ENCODE measurements around the gene SIGLEC12. TPM values are rescaled to one million over a fixed set of nuclear protein-coding genes. Genes with fewer than 3 reads are reported as not detected.

The SIGLEC12 gene
- total RNA-seq, 1 experiment from 2014 or later: not detected

DNA sequence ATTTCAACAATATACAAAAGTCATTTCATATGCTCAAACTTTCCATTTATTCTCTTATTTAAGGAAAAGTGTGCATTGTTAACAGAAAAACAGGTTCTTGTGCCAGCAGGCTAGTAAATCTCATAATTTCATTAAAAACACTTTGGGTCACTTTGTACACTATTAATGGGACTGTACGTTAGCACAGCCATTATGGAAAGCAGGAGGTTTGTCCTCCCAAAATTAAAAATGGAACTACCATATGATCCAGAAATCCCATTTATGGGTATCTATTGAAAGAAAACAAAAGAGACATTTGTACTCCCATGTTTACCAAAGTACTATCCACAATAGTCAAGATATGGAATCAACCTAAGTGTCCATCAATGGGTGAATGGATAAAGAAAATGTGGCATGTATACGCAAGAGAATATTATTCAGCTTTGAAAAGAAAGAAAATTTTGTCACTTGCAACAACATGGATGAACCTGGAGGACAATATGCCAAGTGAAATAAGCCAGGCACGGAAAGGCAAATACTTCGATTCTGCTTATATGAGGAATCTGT is 38.3 kb upstream of the SIGLEC12 start:
- no peak for DNase-seq (ENCODE audit: low read depth in 1 of 2, low spot score in 2 of 2)
- Histone ChIP-seq H3K4me1 (replicated peaks) (no peaks in the 10 kb centered on the region), H3K36me3 (no peaks in the 10 kb centered on the region), H3K27me3 (replicated peaks) (0 out of 2 replicates have a peak, but pooled peaks cover 2% of the 10 kb centered on the region), H3K9me3 (replicated peaks) (no peaks in the 10 kb centered on the region), H3K27ac (no peak overlapping the region), H3K4me3 (no peak overlapping the region)

DNA sequence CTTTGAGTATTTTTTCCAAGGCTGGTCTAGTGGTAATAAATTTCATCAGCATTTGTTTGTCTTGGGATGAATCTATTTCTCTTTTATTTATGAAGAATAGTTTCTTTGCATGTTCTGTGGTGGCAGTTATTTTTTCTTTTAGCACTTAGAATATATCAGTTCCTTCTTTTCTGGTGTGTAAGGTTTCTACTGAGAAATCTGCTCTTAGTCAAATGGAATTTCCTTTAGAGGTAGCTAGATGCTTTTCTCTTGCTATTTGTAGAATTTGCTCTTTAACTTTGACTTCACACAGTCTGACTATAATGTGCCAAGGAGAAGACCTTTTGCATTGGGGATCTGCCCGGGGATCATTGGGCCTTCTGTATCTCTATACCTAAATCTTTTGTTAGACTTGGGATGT is 33.9 kb upstream of the SIGLEC12 start:
- H3K27me3 ChIP-seq (replicated peaks): 0 out of 2 replicates have a peak, but pooled peaks cover 2% of the 10 kb centered on the region
- H3K4me1 ChIP-seq (replicated peaks): no peaks in the 10 kb centered on the region
- no peak overlapping the region for H3K27ac ChIP-seq
- no peaks in the 10 kb centered on the region for H3K36me3 ChIP-seq
- no peaks in the 10 kb centered on the region for H3K9me3 ChIP-seq (replicated peaks)
- H3K4me3 ChIP-seq: no peak overlapping the region
- DNase-seq (ENCODE audit: low read depth in 1 of 2, low spot score in 2 of 2): no peak

DNA sequence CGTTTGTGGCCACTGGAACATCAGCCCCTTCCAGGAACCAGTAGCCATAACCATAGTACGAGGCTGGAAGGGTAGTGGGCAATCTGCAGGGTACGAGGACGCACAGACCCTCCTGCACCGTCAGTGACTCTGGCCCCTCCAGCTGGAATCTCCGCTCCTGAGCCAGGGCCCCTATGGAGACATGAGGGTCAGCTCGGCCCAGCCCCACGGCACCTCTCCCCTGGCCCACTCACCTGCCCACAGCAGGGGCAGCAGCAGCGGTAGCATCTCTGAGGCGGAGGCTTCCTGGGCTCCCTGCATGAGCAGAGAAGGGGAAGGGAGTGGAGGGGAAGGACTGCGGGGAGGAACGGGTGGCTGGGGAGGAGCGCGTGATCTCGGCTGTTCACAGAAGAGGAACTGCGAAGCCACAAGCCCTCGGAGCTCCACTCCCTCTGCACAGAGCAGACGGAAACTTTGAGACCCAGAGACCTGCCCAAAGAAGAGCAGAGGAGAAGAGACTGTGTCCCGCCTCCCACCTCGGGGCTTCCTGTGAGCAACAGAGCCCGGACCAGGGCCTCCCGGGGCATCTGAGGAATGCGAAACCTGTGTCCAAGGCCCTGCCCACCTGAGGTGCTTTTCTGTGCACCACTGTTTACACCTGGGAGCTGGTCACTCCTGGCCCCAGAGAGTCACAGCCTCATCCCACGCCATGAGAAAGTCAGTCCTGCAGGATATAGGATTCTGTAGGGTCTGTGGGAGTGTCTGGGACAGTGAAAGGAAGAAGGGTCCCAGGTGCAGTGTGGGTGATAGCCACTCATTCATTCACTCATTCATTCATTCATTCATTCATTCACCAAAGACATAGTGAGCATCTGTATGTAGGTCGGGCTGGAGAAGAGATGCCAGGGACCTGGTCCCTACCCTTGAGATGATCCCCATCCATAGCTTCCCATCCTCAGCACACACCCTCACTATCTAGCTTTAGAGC is 30.0 kb upstream of the SIGLEC12 start, which contains the start of gene SIGLEC6:
SIGLEC6 (minus strand) TSS at position 322 of the 967 bp plus-strand sequence; CDS start at position 300, 22 bp downstream.
- H3K27me3 ChIP-seq (replicated peaks): 0 out of 2 replicates have a peak, but pooled peaks cover 2% of the 10 kb centered on the region
- H3K27ac ChIP-seq: no peak within 1 kb of the TSS
- H3K4me3 ChIP-seq: no peak within 1 kb of the TSS
- H3K9me3 ChIP-seq (replicated peaks): no peaks in the 10 kb centered on the region
- no peak for DNase-seq (ENCODE audit: low read depth in 1 of 2, low spot score in 2 of 2)
- H3K36me3 ChIP-seq: no peaks in the 10 kb centered on the region
- no peaks in the 10 kb centered on the region for H3K4me1 ChIP-seq (replicated peaks)

DNA sequence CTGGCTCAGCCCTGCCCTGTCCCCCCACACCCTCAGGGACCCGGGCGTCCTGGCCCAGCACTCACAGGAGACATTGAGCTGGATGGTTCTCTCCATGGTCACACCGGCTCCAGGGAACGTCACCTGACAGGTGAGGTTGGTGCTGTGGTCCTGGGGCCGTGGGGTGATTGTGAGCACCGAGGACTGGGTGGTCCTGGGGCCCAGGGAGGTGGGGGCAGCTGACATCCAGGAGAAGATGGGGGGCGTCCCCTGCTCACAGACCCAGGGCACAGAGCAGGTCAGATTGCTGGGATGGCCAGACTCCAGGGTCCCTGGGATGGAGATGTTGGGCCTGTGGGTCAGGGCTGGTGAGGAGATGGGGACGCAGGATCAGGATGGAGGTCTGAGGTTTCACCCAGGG is 29.0 kb upstream of the SIGLEC12 start:
- 0 out of 2 replicates have a peak, but pooled peaks cover 2% of the 10 kb centered on the region for H3K27me3 ChIP-seq (replicated peaks)
- no peaks in the 10 kb centered on the region for H3K9me3 ChIP-seq (replicated peaks)
- H3K36me3 ChIP-seq: no peaks in the 10 kb centered on the region
- no peak for DNase-seq (ENCODE audit: low read depth in 1 of 2, low spot score in 2 of 2)
- no peak overlapping the region for H3K4me3 ChIP-seq
- no peaks in the 10 kb centered on the region for H3K4me1 ChIP-seq (replicated peaks)
- no peak overlapping the region for H3K27ac ChIP-seq

DNA sequence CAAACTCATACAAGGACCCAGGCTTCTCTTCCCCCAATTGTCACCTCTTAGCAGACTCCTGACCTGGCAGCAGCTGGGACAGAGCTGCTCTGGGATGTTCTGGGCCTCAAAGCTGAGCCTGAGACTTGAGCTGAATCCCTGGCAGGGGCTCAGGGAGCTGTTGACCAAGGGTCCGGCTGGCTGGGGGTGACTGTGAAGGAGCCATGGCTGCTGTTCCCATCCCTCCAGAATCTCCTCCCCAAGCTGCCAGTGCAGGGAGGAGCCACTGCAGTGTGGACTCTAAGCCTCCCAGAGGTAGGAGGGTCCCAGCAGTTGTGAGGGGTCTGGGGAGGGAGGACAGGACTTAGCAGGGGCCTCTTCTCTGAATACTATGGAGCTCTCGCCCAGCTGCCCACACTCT is 27.7 kb upstream of the SIGLEC12 start:
- DNase-seq (ENCODE audit: low read depth in 1 of 2, low spot score in 2 of 2): no peak
- H3K9me3 ChIP-seq (replicated peaks): no peaks in the 10 kb centered on the region
- H3K36me3 ChIP-seq: no peaks in the 10 kb centered on the region
- no peak overlapping the region for H3K4me3 ChIP-seq
- H3K4me1 ChIP-seq (replicated peaks): no peaks in the 10 kb centered on the region
- H3K27me3 ChIP-seq (replicated peaks): 0 out of 2 replicates have a peak, but pooled peaks cover 2% of the 10 kb centered on the region
- H3K27ac ChIP-seq: no peak overlapping the region

DNA sequence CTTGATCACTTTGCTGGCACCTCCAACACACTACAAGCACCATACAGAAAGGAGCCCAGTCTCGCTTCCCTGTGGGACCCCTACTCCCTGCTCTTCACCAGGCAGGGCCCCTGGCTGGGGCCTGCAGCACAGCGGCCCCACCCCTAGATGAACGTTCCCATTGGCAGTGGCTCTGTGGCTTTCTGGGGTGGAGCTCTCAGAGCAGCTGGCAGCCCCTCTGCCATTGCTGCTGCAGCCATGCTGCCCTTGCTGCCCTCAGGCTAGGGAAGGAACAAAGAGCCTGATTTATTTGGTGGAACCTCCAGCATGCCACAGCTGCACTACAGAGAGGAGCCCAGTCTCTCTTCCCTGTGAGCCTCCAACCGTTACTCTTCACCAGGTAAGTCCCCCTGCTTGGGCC is 24.1 kb upstream of the SIGLEC12 start:
- Histone ChIP-seq H3K9me3 (replicated peaks) (no peaks in the 10 kb centered on the region), H3K27me3 (replicated peaks) (no peaks in the 10 kb centered on the region), H3K4me3 (no peak overlapping the region)

DNA sequence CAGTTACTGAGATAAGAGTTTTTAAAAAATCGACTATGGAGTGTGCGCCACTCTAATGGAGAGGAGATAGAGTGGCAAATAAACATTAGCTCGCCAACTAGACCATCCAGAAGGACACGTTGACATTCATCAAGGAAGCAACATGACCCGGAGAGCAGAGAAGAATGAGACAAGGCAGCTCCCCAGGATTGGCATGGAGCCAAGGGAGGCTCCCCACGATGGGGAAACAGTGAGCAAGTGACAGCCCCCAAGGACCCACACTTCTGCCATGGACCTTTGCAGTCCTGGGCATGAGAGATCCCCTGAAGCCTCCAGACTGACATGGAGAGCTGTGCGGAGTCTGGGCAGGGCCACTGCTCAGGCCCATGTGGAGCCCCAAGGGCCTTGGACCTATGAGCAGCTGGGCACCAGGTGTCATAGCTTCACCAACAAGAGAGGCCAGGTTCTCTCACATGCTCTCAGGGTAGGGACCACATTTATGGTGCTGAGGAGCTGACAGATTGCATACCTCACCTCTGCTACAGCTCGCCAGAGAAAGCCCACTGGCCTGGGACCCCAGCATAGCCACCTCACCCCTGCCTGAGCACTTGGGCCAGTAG is 23.2 kb upstream of the SIGLEC12 start:
- H3K27me3 ChIP-seq (replicated peaks): no peaks in the 10 kb centered on the region
- DNase-seq (ENCODE audit: low read depth in 1 of 2, low spot score in 2 of 2): no peak
- no peak overlapping the region for H3K27ac ChIP-seq
- H3K4me3 ChIP-seq: no peak overlapping the region
- H3K4me1 ChIP-seq (replicated peaks): no peaks in the 10 kb centered on the region
- no peaks in the 10 kb centered on the region for H3K36me3 ChIP-seq
- no peaks in the 10 kb centered on the region for H3K9me3 ChIP-seq (replicated peaks)

More for the DNA sequence above, 24.1 kb upstream of the SIGLEC12 start:
- DNase-seq (ENCODE audit: low read depth in 1 of 2, low spot score in 2 of 2): no peak
- no peaks in the 10 kb centered on the region for H3K36me3 ChIP-seq
- no peak overlapping the region for H3K27ac ChIP-seq
- no peaks in the 10 kb centered on the region for H3K4me1 ChIP-seq (replicated peaks)

DNA sequence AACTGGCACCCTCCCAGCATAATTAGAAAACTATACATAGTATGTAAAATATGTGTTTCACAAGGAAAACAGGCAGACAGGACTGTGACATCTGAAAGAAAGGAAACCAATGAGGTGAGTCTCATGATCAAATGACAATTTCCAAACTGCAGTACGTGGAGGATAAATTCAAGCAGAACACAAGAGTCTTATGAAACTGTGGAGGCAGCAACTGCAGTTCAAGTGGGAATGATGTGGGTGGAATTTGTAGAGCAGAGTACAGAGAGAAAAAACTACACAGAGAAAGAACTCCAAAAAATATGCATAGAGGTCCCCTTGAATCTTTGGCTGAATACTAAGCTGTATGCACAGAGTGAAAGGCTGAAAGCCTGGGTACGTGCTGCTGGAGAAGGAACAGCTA is 20.2 kb upstream of the SIGLEC12 start:
- no peaks in the 10 kb centered on the region for H3K4me1 ChIP-seq (replicated peaks)
- no peaks in the 10 kb centered on the region for H3K27me3 ChIP-seq (replicated peaks)
- no peak overlapping the region for H3K27ac ChIP-seq
- no peak overlapping the region for H3K4me3 ChIP-seq
- no peak for DNase-seq (ENCODE audit: low read depth in 1 of 2, low spot score in 2 of 2)
- no peaks in the 10 kb centered on the region for H3K9me3 ChIP-seq (replicated peaks)
- no peaks in the 10 kb centered on the region for H3K36me3 ChIP-seq

DNA sequence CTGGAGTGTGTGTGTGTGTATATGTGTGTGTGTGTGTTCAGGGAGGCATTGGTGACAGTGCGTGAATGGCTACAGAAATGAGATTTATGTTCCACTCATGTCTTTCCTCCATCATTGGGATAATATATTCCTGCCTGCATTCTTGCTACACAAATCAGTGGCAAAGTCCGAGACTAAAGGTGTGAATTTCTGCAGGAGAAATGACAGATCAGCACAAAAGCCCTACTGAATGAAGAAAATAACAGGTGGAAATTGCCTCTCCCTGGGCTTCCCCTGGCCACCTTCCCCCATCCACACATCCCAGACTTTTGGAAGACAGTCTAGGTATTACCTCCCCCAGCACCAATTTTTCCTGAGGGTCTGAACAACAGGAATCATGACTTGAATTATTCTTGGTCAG is 19.8 kb upstream of the SIGLEC12 start:
- Histone ChIP-seq H3K27me3 (replicated peaks) (no peaks in the 10 kb centered on the region), H3K27ac (no peak overlapping the region), H3K4me3 (no peak overlapping the region), H3K9me3 (replicated peaks) (no peaks in the 10 kb centered on the region), H3K4me1 (replicated peaks) (no peaks in the 10 kb centered on the region), H3K36me3 (no peaks in the 10 kb centered on the region)
- no peak for DNase-seq (ENCODE audit: low read depth in 1 of 2, low spot score in 2 of 2)

DNA sequence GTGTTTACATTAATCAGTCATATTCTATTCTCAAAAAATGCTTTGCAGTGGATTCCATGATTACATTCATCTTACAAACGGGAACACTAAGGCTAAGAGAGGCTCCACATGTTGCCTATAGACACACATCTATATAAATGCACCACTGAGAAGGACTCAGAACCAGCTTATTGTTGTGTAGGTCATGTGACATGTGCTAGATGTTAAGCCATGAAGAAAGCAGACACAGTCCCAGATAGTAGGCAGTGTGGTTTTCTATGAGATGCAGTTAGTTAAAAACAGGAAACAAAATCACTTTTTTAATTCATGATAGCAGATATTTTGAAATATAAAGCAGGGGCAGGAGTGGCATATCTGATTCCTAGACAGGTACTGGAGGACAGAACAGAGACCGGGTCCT is 19.1 kb upstream of the SIGLEC12 start:
- no peaks in the 10 kb centered on the region for H3K27me3 ChIP-seq (replicated peaks)
- no peaks in the 10 kb centered on the region for H3K9me3 ChIP-seq (replicated peaks)
- H3K4me1 ChIP-seq (replicated peaks): no peaks in the 10 kb centered on the region
- DNase-seq (ENCODE audit: low read depth in 1 of 2, low spot score in 2 of 2): no peak
- H3K36me3 ChIP-seq: no peaks in the 10 kb centered on the region
- H3K27ac ChIP-seq: no peak overlapping the region
- H3K4me3 ChIP-seq: no peak overlapping the region

DNA sequence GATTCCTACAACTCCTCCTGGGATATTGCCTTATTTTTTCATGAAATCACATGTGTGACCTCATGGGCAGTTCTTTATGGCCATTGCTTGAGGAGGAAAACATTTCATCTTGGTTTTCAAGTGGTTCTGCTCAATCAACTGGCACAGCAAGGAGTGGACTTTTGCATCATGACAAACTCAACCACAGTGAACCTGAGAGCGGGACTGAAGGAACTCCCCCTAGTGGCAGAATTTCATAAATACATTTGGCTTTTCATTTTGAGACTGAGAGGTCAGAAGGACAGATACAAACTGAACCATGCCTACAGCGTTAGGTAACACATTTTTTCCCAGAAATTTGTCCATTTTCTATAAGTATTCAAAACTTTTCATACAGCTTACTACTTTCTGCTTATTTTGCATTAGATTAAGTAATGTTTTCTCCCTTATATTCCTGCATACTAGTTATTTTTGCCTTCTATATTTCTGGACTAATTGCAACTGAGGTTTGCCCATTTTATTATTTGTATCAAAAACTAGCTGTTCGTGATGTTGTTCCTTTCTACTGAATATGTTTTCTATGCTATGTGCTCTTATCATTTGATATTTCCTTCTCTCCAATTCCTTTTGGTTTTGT is 13.4 kb upstream of the SIGLEC12 start:
- H3K4me1 ChIP-seq (replicated peaks): no peaks in the 10 kb centered on the region
- no peak overlapping the region for H3K27ac ChIP-seq
- no peaks in the 10 kb centered on the region for H3K9me3 ChIP-seq (replicated peaks)
- peak in 1 of 2 experiments; percentile 30 for DNase-seq (ENCODE audit: low read depth in 1 of 2, low spot score in 2 of 2)
- H3K36me3 ChIP-seq: no peaks in the 10 kb centered on the region
- H3K27me3 ChIP-seq (replicated peaks): peaks cover 3% of the 10 kb centered on the region; the same call in 1 of the 2 replicates
- H3K4me3 ChIP-seq: no peak overlapping the region

DNA sequence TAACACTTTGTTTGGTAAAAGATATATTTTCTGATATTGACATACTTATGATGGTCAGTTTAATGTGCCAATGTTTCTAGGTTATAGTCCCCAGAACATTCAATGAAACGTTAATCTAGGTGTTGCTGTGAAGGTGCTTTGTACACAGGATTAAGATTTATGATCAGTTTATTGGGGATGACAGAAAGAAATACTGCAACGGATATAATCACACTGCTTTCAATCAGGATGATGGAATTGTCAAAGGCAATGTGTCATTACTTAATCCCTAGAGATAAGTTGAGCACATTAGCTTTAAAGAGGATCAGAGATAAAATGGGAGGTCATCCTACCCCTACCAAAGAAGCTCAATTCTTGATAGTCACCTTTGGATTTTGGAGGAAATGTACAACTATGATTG is 12.4 kb upstream of the SIGLEC12 start:
- Histone ChIP-seq H3K4me3 (no peak overlapping the region), H3K4me1 (replicated peaks) (no peaks in the 10 kb centered on the region), H3K9me3 (replicated peaks) (no peaks in the 10 kb centered on the region), H3K36me3 (no peaks in the 10 kb centered on the region), H3K27me3 (replicated peaks) (peaks cover 3% of the 10 kb centered on the region; the same call in 1 of the 2 replicates), H3K27ac (no peak overlapping the region)
- no peak for DNase-seq (ENCODE audit: low read depth in 1 of 2, low spot score in 2 of 2)

DNA sequence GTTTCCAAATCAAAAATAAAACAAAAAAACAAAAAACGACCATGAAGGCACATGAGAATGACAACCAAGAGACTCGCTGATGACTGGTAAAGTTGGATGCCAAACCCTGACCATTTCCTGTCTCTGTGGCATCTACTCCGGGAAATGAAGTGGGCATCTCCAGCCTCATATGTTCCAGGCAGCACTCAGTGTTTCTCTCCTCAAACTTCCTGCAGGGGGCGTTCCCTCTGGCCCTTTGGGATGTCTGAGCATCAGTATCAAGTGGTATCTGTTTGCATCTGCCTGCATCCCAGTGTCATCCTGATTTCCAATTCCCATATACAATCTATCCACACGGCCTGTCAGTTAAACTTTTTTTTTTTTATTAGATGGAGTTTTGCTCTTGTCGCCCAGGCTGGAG is 9.8 kb upstream of the SIGLEC12 start:
- H3K36me3 ChIP-seq: no peaks in the 10 kb centered on the region
- H3K4me3 ChIP-seq: no peak overlapping the region
- no peaks in the 10 kb centered on the region for H3K9me3 ChIP-seq (replicated peaks)
- H3K4me1 ChIP-seq (replicated peaks): no peaks in the 10 kb centered on the region
- peaks cover 3% of the 10 kb centered on the region; the same call in 1 of the 2 replicates for H3K27me3 ChIP-seq (replicated peaks)
- H3K27ac ChIP-seq: no peak overlapping the region
- DNase-seq (ENCODE audit: low read depth in 1 of 2, low spot score in 2 of 2): no peak
